ENCODE data around the gene ICA1.

The ICA1 gene

GRCh38 chr7:8217200-8218068, 44.5 kb downstream of the ICA1 start (continued):
- TF ChIP-seq ZNF174 (tag by site-specific recombination; IDR thresholded peaks at IDR 0.05) (no peak), REST (tag by site-specific recombination; IDR thresholded peaks at IDR 0.05) (no peak)

DNA sequence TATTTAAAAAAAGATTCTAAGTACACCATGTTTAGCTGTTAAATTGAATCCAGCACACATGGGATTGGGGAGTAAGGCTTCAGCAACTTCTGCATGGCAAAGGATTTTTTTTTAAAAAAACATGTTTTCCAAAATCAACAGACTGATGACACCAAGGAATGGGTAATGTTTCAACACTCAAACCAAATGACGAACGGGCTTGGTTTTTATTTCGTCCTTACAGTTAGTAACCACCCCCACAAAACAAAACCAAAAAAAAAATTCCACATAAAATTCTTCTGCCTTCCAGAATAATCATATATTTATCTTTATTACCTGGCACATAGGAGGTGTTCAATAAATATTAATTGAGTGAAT, 45.7 kb downstream of the ICA1 start:
- Histone ChIP-seq H3K4me1 (ENCODE audit: control insufficient read depth, insufficient read depth, low read length) (no peaks in the 10 kb centered on the region), H3K4me3 (ENCODE audit: low read depth, low read length) (no peak overlapping the region), H3K9me3 (ENCODE audit: control insufficient read depth, insufficient read depth, low read depth, low read length) (no peaks in the 10 kb centered on the region), H3K36me3 (ENCODE audit: control insufficient read depth in 2 of 2, insufficient read depth in 1 of 2, low read length in 2 of 2) (no peaks in the 10 kb centered on the region), H3K27ac (ENCODE audit: extremely low read depth, low read depth, low read length) (no peak overlapping the region)
- ChIA-PET CTCF (interaction anchor here (0.7 to 3.3 kb wide), 10 partner anchors 8 to 792 kb away, joined by 3 to 13 read pairs (median 3); no protein-coding TSS in a partner anchor), POLR2A (no interaction called here)
- TF ChIP-seq ZNF155 (tag by site-specific recombination; IDR thresholded peaks at IDR 0.05) = no peak
- TF ChIP-seq ZNF670 (tag by site-specific recombination; IDR thresholded peaks at IDR 0.05; ENCODE audit: low read depth) = no peak
- TF ChIP-seq ZNF623 (tag by site-specific recombination; IDR thresholded peaks at IDR 0.05) = no peak
- TF ChIP-seq, protein P1, sequence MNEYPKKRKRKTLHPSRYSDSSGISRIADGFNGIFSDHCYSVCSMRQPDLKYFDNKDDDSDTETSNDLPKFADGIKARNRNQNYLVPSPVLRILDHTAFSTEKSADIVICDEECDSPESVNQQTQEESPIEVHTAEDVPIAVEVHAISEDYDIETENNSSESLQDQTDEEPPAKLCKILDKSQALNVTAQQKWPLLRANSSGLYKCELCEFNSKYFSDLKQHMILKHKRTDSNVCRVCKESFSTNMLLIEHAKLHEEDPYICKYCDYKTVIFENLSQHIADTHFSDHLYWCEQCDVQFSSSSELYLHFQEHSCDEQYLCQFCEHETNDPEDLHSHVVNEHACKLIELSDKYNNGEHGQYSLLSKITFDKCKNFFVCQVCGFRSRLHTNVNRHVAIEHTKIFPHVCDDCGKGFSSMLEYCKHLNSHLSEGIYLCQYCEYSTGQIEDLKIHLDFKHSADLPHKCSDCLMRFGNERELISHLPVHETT (tag by site-specific recombination; IDR thresholded peaks at IDR 0.05) = no peak

DNA sequence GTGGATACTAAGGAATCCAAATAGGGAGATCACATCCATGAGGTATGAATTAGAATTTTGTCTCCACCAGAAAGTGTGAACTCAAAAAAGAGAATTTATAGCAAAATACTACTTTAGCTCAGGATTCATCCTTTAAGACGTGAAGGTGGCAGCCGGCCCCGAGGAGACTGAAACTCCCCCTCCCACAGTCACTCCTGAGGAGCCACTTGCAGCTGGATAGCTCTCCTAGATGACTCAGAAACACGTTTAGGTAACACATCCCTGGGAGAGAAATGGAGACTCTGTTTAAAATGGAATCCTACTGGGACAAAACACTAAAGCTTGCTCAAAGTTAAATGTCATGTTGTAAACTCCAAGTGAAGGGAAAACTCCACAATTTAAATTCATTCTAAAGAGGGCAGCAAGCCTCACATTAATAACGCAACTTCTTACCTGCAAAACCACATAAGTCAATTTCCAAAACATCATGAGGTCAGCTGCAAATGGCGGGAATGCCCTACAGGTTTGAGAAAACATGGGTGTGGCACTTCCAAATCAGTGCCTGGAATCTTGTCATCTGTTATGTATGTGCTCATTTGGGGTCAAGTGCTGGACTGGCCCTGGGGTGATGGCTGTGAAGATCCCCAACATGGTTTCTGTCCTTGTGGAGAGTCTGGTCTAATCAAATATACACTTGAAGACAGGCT, 46.2 kb downstream of the ICA1 start:
- Histone ChIP-seq H3K27ac (ENCODE audit: extremely low read depth, low read depth, low read length) (no peak overlapping the region), H3K4me3 (ENCODE audit: low read depth, low read length) (no peak overlapping the region), H3K36me3 (ENCODE audit: control insufficient read depth in 2 of 2, insufficient read depth in 1 of 2, low read length in 2 of 2) (no peaks in the 10 kb centered on the region), H3K9me3 (ENCODE audit: control insufficient read depth, insufficient read depth, low read depth, low read length) (no peaks in the 10 kb centered on the region), H3K4me1 (ENCODE audit: control insufficient read depth, insufficient read depth, low read length) (no peaks in the 10 kb centered on the region)
- CTCF ChIA-PET = interaction anchor here (0.7 to 3.3 kb wide), 8 partner anchors 7 to 792 kb away, joined by 3 to 13 read pairs (median 4); no protein-coding TSS in a partner anchor
- POLR2A ChIA-PET = no interaction called here
- TF ChIP-seq ZNF121 (tag by site-specific recombination; IDR thresholded peaks at IDR 0.05) (no peak), ZFP69B (tag by site-specific recombination; IDR thresholded peaks at IDR 0.05) (no peak), ZNF521 (tag by site-specific recombination; IDR thresholded peaks at IDR 0.05) (no peak), ZNF174 (tag by site-specific recombination; IDR thresholded peaks at IDR 0.05) (no peak), ZNF18 (tag by site-specific recombination; IDR thresholded peaks at IDR 0.05) (no peak), PRDM1 (tag by site-specific recombination; IDR thresholded peaks at IDR 0.05) (no peak), YY2 (tag by site-specific recombination; IDR thresholded peaks at IDR 0.05) (no peak), ZNF677 (tag by site-specific recombination; IDR thresholded peaks at IDR 0.05) (no peak), ZNF48 (tag by site-specific recombination; IDR thresholded peaks at IDR 0.05) (no peak), ZNF10 (tag by site-specific recombination; IDR thresholded peaks at IDR 0.05) (no peak), ZNF664 (tag by site-specific recombination; IDR thresholded peaks at IDR 0.05) (no peak), BCL11B (tag by site-specific recombination; IDR thresholded peaks at IDR 0.05; ENCODE audit: low read depth) (no peak), ZNF354C (tag by site-specific recombination; IDR thresholded peaks at IDR 0.05; ENCODE audit: borderline replicate concordance, low read depth) (no peak)
- TF ChIP-seq, protein P2, sequence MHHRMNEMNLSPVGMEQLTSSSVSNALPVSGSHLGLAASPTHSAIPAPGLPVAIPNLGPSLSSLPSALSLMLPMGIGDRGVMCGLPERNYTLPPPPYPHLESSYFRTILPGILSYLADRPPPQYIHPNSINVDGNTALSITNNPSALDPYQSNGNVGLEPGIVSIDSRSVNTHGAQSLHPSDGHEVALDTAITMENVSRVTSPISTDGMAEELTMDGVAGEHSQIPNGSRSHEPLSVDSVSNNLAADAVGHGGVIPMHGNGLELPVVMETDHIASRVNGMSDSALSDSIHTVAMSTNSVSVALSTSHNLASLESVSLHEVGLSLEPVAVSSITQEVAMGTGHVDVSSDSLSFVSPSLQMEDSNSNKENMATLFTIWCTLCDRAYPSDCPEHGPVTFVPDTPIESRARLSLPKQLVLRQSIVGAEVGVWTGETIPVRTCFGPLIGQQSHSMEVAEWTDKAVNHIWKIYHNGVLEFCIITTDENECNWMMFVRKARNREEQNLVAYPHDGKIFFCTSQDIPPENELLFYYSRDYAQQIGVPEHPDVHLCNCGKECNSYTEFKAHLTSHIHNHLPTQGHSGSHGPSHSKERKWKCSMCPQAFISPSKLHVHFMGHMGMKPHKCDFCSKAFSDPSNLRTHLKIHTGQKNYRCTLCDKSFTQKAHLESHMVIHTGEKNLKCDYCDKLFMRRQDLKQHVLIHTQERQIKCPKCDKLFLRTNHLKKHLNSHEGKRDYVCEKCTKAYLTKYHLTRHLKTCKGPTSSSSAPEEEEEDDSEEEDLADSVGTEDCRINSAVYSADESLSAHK (tag by site-specific recombination; IDR thresholded peaks at IDR 0.05) = no peak
- TF ChIP-seq, protein P3, sequence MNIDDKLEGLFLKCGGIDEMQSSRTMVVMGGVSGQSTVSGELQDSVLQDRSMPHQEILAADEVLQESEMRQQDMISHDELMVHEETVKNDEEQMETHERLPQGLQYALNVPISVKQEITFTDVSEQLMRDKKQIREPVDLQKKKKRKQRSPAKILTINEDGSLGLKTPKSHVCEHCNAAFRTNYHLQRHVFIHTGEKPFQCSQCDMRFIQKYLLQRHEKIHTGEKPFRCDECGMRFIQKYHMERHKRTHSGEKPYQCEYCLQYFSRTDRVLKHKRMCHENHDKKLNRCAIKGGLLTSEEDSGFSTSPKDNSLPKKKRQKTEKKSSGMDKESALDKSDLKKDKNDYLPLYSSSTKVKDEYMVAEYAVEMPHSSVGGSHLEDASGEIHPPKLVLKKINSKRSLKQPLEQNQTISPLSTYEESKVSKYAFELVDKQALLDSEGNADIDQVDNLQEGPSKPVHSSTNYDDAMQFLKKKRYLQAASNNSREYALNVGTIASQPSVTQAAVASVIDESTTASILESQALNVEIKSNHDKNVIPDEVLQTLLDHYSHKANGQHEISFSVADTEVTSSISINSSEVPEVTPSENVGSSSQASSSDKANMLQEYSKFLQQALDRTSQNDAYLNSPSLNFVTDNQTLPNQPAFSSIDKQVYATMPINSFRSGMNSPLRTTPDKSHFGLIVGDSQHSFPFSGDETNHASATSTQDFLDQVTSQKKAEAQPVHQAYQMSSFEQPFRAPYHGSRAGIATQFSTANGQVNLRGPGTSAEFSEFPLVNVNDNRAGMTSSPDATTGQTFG (tag by site-specific recombination; IDR thresholded peaks at IDR 0.05; ENCODE audit: borderline replicate concordance) = no peak

All from HEK293 (cell line).